HG03066 (cell line): ENCODE results near the gene FMN1.
"Not testable (repeated sequence)": the region's sequence is repeated elsewhere in the genome, so short reads cannot be mapped to it uniquely, and the experiment has no call there.

Source experiments
- ATAC-seq: cut with Tn5 transposase; IDR thresholded peaks from one replicate; pipeline ENCODE4 v1.9.1; 2021; ENCODE audit warnings: low read depth; ENCODE audit not compliant: unreplicated experiment

Gene FMN1

DNA sequence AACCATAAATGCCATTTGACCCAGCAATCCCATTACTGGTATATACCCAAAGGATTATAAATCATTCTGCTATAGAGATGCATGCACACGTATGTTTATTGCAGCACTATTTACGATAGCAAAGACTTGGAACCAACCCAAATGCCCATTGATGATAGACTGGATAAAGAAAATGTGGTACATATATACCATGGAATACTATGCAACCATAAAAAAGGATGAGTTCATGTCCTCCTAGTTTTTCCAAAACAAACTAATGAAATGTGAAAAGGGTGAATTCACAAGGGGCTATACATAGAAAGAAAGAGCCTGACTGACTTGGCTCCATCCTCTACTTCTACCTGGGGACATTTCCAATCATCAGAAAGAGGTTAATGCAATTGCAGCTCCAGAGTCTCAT, 347.8 kb downstream of the FMN1 start:
- ATAC-seq, result not testable (repeated sequence)

DNA sequence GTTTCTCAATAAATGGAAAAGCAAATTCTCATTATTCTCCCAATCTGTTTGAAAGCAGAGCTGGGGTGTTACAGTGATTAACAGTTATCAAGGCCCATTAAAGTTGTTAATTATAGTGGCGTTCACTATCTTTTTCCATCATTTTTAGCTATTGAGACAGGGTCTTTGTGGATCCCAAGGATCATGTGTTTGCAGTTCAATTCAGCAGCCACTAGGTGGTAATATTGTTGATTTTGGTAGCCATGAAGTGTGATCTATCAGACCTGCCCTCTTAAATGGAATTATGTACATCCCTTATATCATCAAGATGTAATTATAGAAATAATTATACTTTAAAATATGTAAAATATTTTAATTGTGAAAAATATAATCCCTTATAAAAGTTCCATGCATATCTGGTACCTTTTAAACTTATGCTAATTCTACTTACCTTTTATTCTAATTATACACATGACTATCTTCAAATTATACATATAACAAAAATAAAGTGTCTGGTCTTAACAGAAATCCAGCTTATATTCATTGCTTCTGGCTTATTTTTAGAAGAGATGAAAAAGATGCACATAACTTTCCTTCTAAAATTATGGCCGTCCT, 350.3 kb downstream of the FMN1 start:
- ATAC-seq, result no peak

DNA sequence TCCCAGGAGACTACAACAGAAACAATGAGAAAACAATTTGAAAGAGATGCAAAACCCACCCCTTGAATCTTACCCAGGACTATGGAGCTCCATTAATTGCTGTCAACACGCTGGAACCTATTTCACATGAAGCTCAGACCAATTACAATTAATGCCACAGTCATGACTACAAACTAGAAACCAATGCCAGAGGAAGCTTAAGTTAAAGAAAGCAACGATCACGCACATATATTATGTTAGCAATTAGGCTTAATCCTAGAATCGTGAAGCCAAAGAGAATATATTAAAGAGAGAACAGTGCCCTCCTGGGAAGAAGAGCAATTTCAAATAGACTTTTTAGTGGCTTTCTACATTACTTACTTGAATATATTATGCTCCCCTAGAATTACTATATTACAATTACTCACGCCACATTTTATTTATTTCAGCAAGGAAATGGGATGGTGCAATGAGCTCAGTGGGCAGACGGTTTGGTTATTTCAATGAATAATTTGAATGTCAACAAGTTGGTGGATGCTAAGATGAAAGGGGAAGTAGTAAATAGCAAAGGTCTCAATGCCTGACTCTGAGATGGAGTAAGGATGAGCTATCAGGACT, 351.2 kb downstream of the FMN1 start:
- no peak for ATAC-seq

DNA sequence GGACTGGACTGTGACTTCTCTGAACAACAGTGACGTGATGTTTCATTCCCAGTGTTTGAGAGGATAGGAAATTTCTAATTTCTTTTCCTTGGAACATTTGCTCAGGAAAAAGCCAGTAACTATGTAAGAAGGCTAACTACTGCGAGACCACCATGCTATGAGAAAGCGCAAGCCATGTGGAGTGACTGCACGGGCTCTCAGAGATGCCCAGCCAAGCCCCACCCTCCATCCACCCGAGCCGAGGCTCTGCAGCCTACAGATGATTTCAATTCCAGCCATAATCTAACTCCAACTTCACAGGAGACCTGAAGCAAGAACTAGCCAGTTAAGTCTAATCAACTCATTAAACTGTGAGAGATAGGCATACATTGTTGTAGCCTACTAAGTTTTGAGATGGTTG, 352.4 kb downstream of the FMN1 start:
- ATAC-seq, result no peak

DNA sequence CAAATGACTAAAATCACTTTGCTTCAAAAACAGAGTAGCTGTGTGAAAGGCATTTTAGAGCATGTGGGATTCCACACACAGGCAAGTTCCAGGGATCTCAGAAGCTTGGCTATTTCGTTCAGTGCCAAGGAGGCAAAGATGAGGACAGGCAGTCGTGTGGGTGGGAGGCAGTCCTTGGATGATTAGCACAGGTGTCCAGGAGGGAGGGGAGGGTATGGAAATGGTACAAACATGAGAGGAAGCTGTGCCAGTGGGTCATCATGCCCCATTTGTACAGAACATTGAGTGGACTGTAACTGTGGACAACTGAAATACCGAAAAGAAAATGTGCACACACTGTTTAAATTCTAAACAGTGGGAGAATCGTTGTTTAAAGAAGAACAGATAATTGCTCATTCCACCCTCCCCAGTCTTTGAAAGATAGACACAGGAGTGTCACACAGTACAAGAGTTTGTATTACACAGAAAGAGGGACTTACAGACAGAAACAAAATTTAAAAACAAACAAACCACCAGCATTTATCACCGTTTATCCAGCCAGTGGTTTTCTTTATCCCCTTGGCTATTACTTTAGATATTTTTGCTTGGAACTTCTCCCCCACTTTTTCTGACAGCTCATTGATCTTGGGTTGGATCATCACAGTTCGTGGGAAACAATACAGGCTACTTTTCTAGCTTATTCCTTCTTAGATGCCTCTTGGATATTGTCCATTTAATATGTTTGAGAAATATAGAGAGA, 353.8 kb downstream of the FMN1 start:
- no peak for ATAC-seq

DNA sequence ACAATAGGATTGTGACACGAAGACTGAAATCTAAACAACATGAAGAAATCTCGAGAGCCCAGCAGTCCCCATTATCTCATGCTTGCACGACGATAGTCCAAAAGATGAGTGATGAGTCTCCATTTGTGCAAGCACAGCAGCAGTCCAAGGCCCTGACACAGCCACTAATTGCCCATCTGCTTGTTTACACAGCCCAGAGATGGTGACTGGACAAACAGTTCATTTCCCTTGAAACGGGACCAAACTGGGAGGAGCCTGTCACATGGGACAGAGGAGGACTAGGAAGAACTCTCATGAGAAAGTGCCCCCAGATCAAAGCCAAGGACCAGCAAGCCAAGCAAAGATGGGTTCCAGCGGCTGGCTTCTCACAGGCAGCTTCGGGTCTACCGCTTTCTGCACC, 355.7 kb downstream of the FMN1 start:
- ATAC-seq, result no peak

DNA sequence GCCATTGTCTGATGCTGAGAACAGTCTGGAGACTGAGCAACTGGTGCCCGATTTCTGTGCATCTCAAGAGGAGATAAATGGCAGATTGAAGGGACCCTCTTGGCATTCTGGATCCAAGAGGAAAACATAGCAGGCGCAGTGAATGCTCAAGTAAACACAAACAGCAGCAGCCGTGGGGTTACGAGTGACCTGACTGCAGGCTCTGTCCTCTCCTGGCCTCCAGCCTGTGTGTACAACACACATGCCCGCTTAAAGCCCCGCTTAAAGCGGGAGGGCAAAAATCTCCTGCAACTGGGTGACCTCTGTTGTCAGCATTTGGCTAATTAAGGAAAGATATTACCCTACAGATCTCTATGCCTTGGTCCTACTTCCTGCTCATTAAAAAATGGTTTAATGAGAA, 356.2 kb downstream of the FMN1 start:
- ATAC-seq, result no peak

DNA sequence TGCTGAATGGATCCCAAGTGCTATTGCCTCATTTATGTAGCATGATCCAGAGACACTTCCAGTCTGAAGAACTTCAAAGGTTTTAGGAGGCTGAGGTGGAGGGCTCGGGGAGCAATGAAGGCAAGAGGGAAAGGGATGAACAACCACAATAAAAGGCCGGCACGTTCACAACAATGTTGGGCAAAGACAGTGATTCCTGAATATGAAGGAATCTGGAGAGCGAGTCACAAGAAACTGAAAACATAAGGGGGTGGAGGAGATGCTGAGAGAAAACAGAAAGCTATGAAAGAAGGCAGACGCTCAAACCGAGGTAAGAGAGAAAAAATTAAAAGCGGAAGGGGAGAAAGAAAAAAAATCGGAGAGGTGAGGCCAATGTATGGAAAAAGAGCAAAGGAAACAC, 356.6 kb downstream of the FMN1 start:
- ATAC-seq, result no peak

DNA sequence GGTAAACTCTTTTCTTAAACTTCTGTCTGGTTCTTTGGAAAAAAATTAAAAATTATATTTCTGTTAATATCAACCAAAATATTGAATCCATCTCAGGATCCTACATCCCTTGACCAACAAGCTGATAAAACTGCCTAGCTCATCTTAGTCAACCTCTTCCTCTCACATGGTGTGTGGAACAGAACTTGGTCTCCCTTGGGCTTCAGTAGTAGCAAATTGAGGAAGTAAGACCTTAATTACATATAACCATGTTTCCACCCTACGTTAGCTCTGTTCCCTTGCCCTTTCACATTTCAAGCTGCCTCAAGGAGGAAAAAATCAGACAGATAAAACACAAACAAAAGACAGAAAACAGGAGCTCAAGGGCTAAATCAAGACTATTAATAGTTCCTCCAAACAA, 360.4 kb downstream of the FMN1 start:
- no peak for ATAC-seq

DNA sequence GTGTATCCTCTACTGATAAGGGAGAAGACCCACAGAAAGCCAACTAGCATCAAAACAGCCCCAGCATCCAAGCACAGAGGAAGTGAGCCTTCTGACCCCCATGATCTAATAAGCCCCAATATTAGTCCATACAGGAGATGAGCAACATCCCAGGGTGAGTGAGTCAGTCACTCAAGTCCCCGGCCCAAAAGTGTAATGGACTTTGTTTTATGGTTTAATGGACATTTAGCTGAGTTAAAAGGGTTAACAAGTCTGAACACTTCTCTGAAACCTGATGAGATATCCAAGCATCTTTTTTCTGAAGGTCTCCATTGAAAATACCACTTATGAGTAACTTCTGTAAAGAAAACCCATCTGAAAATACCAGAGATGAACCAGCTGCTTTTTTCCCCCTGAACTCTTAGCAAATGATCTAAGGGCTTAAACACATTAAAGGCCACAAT, 361.1 kb downstream of the FMN1 start:
- ATAC-seq, result no peak

DNA sequence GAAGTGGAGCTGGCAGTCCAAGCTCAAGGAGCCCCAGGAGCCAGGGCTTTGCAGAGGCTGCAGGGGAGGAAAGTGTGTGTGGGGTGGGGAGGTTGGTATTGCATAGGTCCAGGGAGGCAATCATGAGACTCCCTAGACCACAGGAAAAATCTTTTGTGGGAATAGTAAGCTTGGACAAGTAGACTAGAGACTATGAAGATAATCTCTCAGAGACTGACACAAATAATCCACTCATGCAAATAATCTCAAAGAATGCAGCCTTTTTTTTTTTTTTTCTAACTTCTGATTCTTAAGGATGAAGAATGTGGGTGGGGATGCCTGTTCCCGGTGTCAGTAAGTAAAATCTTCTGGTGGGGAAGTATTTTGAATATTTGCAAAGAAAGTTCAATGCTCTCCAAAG, 363.0 kb downstream of the FMN1 start:
- no peak for ATAC-seq

DNA sequence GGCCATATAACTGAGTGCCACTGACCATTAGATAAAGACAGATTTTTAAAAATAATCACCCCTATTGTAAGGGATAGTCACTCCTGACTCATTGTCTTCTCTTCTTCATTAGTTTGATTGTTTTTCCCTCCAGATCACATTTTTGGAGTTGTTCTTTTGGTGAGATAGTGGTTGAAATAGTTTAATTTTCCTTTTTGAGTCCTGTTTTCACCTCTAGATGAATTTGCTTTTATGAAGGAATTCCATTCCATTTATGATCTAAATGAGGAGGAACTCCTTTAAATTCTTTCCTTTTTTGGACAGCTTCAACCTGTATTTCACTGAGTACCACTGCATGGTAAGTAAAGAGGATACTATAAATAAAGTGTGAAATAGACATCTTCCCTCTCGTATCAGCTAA, 364.3 kb downstream of the FMN1 start:
- no peak for ATAC-seq

DNA sequence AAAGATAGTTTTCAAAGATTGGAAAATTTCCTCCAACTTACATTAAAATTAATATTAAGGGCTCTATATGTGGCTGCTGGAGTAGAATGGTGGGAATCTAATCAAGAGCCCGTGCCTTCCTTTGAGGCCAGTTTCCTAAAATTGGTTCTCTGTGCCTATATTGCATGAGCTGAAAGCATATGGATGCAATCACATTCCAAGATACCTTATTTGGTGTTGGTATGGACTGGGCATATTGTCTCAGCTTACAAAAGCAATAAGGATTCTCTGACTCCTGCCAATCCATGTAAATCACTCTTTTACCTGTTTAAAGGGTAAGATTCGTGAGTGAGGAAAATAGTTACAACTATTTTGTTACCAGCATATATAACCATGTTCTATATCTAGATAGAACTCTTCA, 365.1 kb downstream of the FMN1 start:
- ATAC-seq, result no peak

DNA sequence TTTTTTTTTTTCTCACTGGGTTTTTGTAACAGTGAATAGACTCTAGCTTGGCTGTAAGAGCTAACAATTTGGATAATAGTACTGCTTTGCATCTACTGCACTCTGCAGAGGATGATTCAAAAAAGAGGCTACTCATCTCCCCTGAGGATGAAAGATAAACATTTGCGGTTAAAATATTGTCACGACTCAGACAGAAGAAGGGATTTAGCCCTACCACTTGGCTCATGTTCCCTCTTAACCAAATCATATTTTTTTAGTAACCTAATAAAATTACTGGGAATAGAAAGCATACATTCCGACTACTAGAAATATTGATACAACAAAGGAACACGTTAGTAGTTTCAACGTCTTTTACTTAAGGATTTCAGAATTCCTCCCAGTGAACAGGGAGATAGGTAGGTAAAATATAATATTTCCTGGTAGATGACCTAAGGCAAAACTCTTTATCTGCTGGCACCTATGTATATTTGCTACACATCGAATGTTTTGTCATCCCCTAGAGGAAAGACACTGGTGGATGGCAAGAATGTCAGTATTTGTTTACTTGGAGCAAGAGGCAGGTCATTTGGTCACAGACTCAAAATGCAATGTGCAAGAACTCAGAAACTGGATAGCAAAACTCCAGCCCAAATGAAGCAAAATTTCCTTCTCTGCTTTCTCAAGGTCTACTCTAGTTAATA, 365.9 kb downstream of the FMN1 start:
- ATAC-seq, result no peak

DNA sequence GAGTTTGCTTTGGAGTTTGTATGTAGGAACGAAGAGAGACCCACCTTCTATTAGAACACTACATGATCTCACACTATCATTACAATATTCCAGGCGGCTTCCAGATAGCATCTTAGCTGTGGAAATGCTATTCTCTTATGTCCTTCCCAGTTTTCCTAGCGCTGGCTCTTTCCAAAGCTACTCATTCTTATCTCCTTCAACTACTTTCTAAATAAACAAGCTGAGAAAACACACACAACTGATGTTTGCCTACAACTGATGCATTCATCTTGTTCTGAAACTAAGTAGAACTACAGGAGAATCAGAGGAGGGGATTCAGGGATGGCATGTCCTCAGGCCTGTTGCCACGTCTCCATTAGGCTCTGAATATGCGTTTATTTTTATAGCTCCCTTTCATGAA, 367.8 kb downstream of the FMN1 start:
- no peak for ATAC-seq

DNA sequence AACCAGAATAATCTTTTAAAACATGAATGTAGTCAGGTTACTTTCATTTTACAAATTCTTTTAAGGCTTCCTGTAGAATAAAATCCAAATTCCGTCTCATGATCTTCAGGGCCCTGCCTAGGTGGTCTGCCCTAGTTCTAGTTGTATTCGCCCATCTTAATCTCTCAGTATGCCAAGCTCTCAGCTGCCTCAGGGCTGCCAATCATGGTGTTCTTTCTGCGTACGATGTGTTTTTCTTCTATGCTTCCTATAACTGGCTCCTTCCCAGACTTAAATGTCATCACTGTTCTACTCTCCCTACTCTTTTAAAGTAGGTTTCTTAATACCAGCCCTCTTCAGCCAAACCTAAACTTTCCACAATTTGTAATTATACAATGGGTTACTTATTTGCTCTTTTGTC, 369.3 kb downstream of the FMN1 start:
- no peak for ATAC-seq

DNA sequence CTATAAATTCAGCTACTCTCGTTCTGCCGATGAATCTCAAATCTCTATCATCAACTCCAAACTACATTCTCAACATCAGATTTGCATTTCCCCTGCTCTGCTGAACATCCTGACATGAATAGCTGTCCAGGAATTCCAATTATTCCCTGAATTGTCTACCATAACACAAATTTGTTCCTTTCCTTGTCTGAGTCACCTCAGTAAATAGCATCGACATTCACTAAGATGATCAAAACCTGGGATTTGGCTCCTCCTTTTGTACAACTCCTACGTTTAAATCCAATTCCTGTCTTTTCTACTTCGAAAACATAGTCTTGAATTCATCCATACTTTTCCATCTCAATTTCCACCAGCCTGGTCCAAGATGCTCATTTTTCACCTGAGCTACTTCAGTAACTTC, 369.7 kb downstream of the FMN1 start:
- no peak for ATAC-seq

DNA sequence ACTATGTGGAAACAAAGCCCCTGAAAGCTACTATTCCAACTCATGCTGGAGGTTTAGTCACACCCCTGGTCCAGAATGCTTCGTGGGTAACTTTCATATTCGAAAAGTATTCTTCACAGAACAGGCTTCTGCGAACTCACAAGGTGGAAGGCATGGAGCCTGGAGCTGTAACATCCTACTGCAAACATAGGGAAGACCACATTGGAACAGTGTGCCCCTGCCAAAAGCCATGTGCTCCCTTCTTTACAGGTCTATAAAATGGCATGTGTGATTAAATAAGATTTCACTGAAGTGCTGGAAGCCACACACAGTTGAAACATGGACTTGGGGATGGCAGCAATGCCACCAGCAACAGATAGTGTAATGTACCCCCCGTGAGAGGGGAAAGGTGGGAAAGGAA, 370.8 kb downstream of the FMN1 start:
- ATAC-seq, result no peak

DNA sequence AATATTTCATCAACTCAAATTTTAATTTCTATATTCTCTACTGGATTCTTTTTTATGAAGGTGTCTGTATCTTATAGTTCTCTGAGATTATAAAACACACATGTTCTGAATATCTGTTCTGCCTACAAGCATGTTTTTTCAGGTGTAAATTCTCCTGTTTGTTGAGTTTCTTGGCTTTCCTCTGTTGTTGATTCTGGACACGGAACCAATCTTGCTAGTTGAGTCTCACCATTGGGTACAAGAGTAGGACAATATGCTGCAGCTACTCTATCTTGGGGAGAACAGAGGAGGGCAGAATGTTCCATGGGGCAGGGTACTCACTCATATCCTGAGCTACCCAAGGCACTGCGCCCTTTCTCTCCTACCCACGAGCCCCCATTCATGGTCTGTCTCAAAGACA, 371.8 kb downstream of the FMN1 start:
- no peak for ATAC-seq

DNA sequence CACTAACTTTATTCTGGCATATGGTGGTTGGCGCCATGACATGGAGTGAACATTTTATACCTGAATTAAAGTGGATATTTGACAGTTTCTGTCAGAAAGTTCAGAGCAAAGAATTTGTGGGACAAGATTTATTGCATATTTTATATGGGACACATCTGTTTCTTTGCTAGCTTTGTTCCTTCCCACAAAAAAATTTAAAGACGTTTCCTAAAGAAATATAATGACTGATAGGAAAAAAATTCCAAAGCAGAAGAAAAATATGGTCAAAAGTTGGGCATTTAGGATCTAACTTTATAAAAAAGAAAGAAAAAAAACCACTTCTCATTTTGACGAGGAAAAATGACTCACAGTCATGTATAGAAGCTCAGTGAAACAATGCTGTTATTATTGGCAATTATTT, 375.1 kb downstream of the FMN1 start:
- ATAC-seq, result no peak

DNA sequence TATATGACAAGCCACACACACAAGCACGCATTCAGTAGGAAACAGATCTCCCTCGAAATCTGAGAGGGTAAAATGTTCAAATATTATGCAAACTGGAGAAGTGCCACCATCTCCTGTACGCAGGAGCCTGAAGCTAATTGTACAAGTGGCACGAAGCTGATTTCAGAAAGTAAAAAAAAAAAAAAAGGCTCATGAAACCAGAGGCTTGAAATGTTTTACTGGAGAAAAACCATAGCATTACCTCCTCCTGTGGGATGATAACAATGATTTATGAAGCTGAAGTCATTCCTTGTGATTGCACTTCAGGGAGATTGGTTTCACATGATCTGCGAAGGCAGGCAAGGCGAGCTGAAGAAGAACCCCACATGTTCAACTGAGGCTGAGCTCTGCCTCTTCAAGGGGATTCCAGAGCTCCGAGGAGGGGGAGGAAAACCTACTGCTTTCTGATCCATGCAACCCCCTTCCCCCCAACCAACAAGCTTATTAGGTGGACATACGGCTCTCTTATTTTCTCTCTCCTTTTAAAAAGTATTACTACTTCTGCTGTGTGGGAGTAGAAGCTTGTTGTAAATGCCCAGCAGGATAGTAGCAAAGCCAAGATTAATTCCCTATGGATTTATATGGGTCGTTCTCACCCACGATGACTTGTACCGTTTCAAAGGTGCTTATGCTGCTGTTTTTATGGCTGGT, 375.6 kb downstream of the FMN1 start:
- ATAC-seq, result no peak
